ENCODE results near the gene PPFIBP1.
A peak's percentile ranks its signal among the peaks of the same experiment; 100 is the strongest.
"Not testable (repeated sequence)": the region's sequence is repeated elsewhere in the genome, so short reads cannot be mapped to it uniquely, and the experiment has no call there.

Gene PPFIBP1

DNA sequence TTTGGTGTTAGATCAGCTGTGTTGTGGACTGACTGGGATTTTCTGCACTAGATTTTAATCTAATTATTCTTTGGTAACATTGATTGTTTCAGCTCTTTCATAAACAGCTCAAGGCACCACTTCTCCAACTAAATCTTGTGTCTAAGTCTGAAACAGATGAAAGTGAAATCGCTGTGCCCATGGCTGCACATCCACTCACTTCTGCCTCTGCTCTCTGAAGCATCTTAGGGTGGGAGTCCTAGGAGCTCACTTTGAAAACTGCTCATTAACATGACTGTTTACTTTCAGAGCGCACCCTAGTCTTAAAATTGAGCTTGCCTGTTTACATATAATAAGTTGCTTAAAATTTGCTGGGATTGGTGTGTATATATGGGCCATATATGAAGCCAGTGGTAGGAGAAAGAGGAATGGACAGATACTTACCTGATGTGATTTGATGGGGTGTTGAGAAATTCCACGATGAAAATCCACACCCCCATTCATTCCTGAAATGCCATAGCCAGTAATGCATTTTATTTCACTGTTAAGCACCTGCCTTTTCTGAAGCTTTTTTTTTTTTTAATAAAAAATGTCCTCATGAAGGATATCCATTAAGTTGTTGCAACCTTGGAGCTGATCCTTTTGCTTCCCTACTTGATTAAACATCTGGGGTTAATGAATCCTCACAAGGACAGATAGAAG is 52.8 kb downstream of the PPFIBP1 start:
- no peaks in the 10 kb centered on the region for H3K36me3 Mint-ChIP-seq
- H3K9me3 Mint-ChIP-seq = no peaks in the 10 kb centered on the region
- ATAC-seq (ENCODE audit: low read depth) = peak; percentile 59

DNA sequence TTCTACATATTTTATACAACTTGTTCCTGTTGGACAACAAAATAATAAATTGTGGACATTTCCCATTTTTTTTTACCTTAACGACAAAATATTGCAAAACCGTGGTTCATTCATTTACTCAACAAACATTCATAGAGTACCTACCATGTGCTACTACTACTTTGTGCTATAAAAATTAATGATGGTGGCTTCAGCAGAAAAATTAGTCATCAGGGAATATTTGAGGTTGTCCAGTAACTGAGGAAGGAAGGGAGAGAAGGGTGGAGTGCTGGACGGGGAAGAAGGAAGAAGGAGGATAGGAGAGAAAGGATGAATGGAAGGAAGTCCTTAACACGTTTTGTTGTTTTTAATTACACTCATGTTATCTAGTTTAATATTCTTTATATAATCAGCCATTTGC is 53.7 kb downstream of the PPFIBP1 start:
- no peaks in the 10 kb centered on the region for H3K36me3 Mint-ChIP-seq
- H3K4me3 Mint-ChIP-seq = no peak overlapping the region
- peaks cover 3% of the 10 kb centered on the region for H3K27me3 Mint-ChIP-seq
- H3K4me1 Mint-ChIP-seq = peaks cover 8% of the 10 kb centered on the region
- peak overlapping the region; percentile 3 for H3K27ac Mint-ChIP-seq
- ATAC-seq (ENCODE audit: low read depth) = no peak
- DNase-seq (ENCODE audit: low spot score in 2 of 2) = no peak
- no peaks in the 10 kb centered on the region for H3K9me3 Mint-ChIP-seq

More for the DNA sequence above, 52.8 kb downstream of the PPFIBP1 start:
- no peak overlapping the region for H3K4me3 Mint-ChIP-seq
- DNase-seq (ENCODE audit: low spot score in 2 of 2) = no peak
- H3K27me3 Mint-ChIP-seq = peaks cover 3% of the 10 kb centered on the region
- H3K4me1 Mint-ChIP-seq = peaks cover 8% of the 10 kb centered on the region
- no peak overlapping the region for H3K27ac Mint-ChIP-seq

DNA sequence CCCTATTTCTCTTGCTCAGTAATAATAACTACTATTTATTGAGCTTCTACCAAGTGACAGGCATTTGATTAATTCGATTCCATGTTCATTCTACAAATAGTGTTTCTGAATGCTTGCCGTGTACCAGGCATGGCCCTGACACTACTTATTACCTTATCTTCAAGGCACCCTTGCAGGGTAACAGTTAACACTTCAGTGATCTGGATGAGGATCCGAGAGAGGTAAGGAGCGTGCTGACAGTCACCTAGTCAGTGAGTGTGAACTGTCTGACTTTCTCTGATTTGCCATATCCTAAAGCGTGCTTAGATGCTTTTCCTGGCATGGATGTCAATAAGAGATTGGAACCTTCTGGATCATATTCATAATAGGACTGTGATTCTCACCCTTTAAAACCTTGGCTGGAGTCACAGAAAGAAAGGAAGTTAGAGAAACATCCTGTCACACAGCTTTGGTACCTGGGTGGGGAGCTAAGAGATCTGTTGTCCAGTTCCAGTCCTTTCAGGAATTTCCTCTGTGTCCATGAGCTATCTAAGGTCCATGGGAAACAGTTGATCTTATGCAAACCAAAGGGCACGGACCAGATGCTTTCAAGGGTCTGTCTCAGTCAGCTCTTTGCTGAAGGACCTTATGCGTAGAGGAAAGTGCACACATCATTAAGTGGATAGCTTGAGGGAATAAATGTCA is 54.8 kb downstream of the PPFIBP1 start:
- Mint-ChIP-seq H3K36me3 (no peaks in the 10 kb centered on the region), H3K27me3 (peaks cover 3% of the 10 kb centered on the region), H3K4me3 (no peak overlapping the region), H3K4me1 (peaks cover 8% of the 10 kb centered on the region), H3K9me3 (no peaks in the 10 kb centered on the region), H3K27ac (no peak overlapping the region)
- no peak for ATAC-seq (ENCODE audit: low read depth)
- no peak for DNase-seq (ENCODE audit: low spot score in 2 of 2)

DNA sequence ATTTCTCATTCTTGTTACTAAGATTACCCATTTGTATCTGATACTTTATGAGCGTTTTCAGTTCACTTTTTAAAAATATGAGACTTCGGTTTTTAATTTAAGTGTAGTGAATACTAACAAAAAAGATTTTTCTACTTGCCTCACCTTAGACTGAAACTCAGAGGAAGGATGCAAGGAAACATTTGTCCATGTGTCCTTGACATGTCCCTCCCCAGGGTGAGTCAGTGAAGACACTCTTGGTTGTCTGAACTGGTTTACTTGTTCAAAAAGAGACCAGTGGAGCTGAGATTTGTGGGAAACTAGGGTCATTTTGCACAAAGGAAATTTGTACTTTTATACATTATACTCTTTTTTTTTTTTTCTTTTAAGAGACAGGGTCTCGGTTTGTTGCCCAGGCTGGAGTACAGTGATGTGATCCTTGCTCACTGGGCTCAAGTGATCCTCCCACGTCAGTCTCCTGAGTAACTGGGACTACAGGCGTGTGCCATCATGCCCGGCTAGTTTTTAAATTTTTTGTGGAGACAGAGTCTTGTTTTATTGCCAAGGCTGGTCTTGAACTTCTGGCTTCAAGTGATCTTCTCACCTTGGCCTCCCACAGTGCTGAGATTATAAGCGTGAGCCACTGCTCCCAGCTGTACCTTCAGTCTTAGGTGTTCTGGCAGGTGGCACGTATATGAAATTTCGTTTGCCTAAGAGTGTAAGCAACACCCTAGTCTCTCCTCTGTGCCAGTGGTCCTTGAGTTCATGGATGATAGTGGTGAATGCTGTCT is 56.7 kb downstream of the PPFIBP1 start:
- H3K27me3 Mint-ChIP-seq = peaks cover 3% of the 10 kb centered on the region

DNA sequence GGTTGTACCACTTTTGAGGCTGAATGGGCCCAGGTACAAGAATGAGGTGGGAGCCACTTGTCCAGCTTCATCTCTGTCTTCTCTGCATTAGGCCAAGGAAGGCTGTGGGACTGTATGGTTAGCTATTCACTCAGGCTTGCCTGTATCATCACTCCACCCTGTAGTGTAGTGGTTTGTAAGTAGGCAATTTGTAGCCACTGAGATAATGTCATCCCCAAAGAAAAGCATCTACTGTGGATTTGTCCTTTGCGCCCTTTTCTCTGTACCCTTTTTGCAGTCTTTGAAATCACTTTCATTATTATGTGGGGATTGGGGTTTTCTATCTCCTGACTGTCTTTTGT is 57.3 kb downstream of the PPFIBP1 start:
- ATAC-seq (ENCODE audit: low read depth); H3K4me3 Mint-ChIP-seq; DNase-seq (ENCODE audit: low spot score in 2 of 2); H3K9me3 Mint-ChIP-seq; H3K4me1 Mint-ChIP-seq; H3K36me3 Mint-ChIP-seq; H3K27me3 Mint-ChIP-seq; H3K27ac Mint-ChIP-seq: not testable (repeated sequence)

More for the DNA sequence above, 56.7 kb downstream of the PPFIBP1 start:
- ATAC-seq (ENCODE audit: low read depth) (no peak), DNase-seq (ENCODE audit: low spot score in 2 of 2) (no peak)
- Mint-ChIP-seq H3K9me3 (no peaks in the 10 kb centered on the region), H3K4me3 (no peak overlapping the region), H3K27ac (no peak overlapping the region), H3K4me1 (peaks cover 3% of the 10 kb centered on the region), H3K36me3 (no peaks in the 10 kb centered on the region)

- DNase-seq (ENCODE audit: low spot score in 2 of 2); H3K4me1 Mint-ChIP-seq; H3K27ac Mint-ChIP-seq; H3K27me3 Mint-ChIP-seq; ATAC-seq (ENCODE audit: low read depth); H3K36me3 Mint-ChIP-seq; H3K4me3 Mint-ChIP-seq; H3K9me3 Mint-ChIP-seq: not testable (repeated sequence)
These were observed 57.8 kb downstream of the PPFIBP1 start for GRCh38 chr12:27581833-27582232.

GRCh38 chr12:27582445-27582844 is 58.4 kb downstream of the PPFIBP1 start:
- not testable (repeated sequence) for DNase-seq (ENCODE audit: low spot score in 2 of 2); ATAC-seq (ENCODE audit: low read depth); H3K4me3 Mint-ChIP-seq; H3K9me3 Mint-ChIP-seq; H3K4me1 Mint-ChIP-seq; H3K27ac Mint-ChIP-seq; H3K27me3 Mint-ChIP-seq; H3K36me3 Mint-ChIP-seq

- no peak overlapping the region for H3K27ac Mint-ChIP-seq
- no peaks in the 10 kb centered on the region for H3K9me3 Mint-ChIP-seq
- peaks cover 3% of the 10 kb centered on the region for H3K27me3 Mint-ChIP-seq
- DNase-seq (ENCODE audit: low spot score in 2 of 2) (no peak), ATAC-seq (ENCODE audit: low read depth) (no peak)
- no peaks in the 10 kb centered on the region for H3K36me3 Mint-ChIP-seq
- peaks cover 9% of the 10 kb centered on the region for H3K4me1 Mint-ChIP-seq
- H3K4me3 Mint-ChIP-seq = no peak overlapping the region
These were observed 59.2 kb downstream of the PPFIBP1 start for GRCh38 chr12:27583057-27583797.

DNA sequence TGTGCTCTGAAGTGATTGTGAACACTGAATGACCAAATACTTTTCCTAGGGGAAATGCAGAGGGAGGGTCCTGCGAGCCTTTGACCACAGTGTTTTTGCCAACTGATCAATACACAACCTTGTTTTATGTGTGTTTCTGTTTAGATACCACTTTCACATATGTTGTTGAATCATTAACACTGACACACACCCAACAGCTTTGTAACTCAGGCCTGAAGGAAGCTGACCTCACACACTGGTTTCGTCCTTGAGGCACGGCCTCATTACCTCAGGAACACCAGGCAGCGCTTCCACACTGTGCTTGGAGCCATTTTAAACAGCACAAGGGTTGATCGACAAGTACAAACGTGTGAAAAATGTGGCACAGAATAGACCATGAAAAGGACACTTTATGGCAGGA is 60.0 kb downstream of the PPFIBP1 start:
- ATAC-seq (ENCODE audit: low read depth) (no peak), DNase-seq (ENCODE audit: low spot score in 2 of 2) (no peak)
- Mint-ChIP-seq H3K4me3 (no peak overlapping the region), H3K36me3 (no peaks in the 10 kb centered on the region), H3K27ac (no peak overlapping the region), H3K9me3 (no peaks in the 10 kb centered on the region), H3K27me3 (no peaks in the 10 kb centered on the region), H3K4me1 (peaks cover 5% of the 10 kb centered on the region)

DNA sequence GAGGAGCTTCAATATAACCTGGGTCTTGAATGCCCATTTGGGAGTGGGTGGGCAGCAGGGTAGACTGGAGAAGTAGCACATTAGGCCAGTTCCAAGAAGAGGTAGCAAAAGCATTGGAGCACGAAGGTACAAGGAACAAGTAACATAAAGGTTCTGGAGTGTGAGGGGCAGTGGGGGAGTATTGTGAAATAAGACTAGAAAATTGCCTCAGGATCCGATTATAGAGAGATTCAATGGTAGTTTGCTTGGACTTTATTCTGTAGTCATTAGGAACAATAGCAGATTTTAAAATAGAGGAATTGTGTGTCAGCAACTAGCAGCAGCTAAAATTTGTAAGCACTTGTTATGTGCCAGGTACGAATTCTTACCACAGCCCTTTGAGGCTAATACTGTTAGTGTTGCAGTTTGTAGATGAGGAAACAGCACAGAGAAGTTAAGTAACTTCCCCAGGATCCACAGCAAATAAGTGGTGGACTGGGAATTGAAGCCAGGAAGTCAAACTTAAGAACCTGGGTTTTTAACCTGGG is 61.8 kb downstream of the PPFIBP1 start:
- no peak overlapping the region for H3K27ac Mint-ChIP-seq

GRCh38 chr12:27588075-27588730 is 64.2 kb downstream of the PPFIBP1 start:
- not testable (repeated sequence) for H3K4me1 Mint-ChIP-seq; H3K27me3 Mint-ChIP-seq; H3K9me3 Mint-ChIP-seq; H3K36me3 Mint-ChIP-seq; DNase-seq (ENCODE audit: low spot score in 2 of 2); ATAC-seq (ENCODE audit: low read depth); H3K27ac Mint-ChIP-seq
- H3K4me3 Mint-ChIP-seq = peak overlapping the region; percentile 33

More for the DNA sequence above, 61.8 kb downstream of the PPFIBP1 start:
- Mint-ChIP-seq H3K4me3 (no peak overlapping the region), H3K27me3 (peaks cover 2% of the 10 kb centered on the region), H3K36me3 (no peaks in the 10 kb centered on the region), H3K4me1 (peaks cover 5% of the 10 kb centered on the region), H3K9me3 (no peaks in the 10 kb centered on the region)
- no peak for DNase-seq (ENCODE audit: low spot score in 2 of 2)
- ATAC-seq (ENCODE audit: low read depth) = no peak

- ATAC-seq (ENCODE audit: low read depth) (no peak), DNase-seq (ENCODE audit: low spot score in 2 of 2) (no peak)
- Mint-ChIP-seq H3K4me1 (peaks cover 5% of the 10 kb centered on the region), H3K9me3 (no peaks in the 10 kb centered on the region), H3K27ac (no peak overlapping the region), H3K36me3 (peaks cover 3% of the 10 kb centered on the region), H3K27me3 (peaks cover 8% of the 10 kb centered on the region), H3K4me3 (no peak overlapping the region)
These were observed 64.8 kb downstream of the PPFIBP1 start for GRCh38 chr12:27588776-27589175.

DNA sequence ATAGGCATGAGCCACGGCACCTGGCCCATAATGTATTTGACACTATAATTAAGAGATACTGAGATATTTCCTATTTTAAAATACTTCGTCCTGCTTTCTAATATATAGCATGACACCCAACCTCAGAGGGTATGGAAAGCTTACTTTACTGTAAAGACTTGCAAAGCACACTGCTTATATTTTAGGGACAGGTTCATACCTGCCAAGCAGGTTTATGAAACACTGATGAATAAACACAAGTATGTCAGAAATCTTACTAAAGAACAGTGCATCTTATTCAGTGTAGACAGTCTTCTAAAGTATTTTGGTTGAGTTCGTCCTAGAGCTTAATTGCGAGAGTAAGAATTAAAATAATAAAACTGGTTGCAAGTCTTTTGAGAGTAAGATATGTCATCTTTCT is 65.4 kb downstream of the PPFIBP1 start:
- peaks cover 8% of the 10 kb centered on the region for H3K27me3 Mint-ChIP-seq
- no peak overlapping the region for H3K27ac Mint-ChIP-seq
- no peak for DNase-seq (ENCODE audit: low spot score in 2 of 2)
- H3K36me3 Mint-ChIP-seq = peaks cover 4% of the 10 kb centered on the region
- no peak overlapping the region for H3K4me3 Mint-ChIP-seq
- no peaks in the 10 kb centered on the region for H3K9me3 Mint-ChIP-seq
- no peak for ATAC-seq (ENCODE audit: low read depth)
- peaks cover 5% of the 10 kb centered on the region for H3K4me1 Mint-ChIP-seq
